Measurements from ENCODE around the gene CHID1. TPM values are rescaled to one million over a fixed set of nuclear protein-coding genes. Genes with fewer than 3 reads are reported as not detected.

The CHID1 gene
- total and polyA plus RNA-seq, 2 of the 8 experiments (the other 6 are each of a cell fraction or from before 2014, with no cell fraction given), result 81.2 to 88.5 TPM

DNA sequence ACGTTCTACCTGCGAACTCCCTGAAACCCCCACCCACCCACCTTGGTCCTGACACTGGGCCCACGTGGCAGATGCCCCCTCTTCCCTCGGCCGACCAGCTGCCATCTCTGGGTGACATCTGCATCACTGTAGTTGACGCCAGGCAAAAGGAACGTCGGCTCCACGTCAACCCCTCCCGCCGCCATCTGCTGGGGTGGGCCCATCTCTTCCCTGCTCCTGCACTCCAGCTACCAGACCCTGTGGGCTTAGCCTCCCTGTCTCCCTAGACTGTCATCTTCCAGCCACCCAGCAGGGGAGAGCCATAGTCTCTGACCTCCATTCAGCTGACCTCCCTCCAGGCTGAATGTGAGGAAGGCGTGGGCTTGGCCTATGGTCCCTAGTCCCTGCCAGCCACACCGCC, 21.4 kb downstream of the CHID1 start:
- Histone ChIP-seq H3K56ac (replicated peaks; ENCODE audit: insufficient read length, low read depth, low read length) (no peak overlapping the region), H2AK5ac (ENCODE audit: low read depth, low read length) (no peak overlapping the region), H2BK15ac (ENCODE audit: low read length) (no peak overlapping the region), H3K4me1 (replicated peaks in 1 of 4; ENCODE audit: control insufficient read depth in 3 of 4, insufficient read depth in 4 of 4, low read length in 3 of 4) (peaks cover 0 to 5% (median 3%) of the 10 kb centered on the region in 4 experiments; a peak in 4 of 7 replicates), H4K20me1 (replicated peaks in 1 of 2; ENCODE audit: control insufficient read depth in 1 of 2, insufficient read depth in 2 of 2, low read length in 2 of 2) (peaks cover 0 to 17% of the 10 kb centered on the region in 2 experiments), H3K36me3 (ENCODE audit: control insufficient read depth in 2 of 4, insufficient read depth in 4 of 4, low read length in 3 of 4) (peaks cover 0 to 12% (median 7%) of the 10 kb centered on the region in 4 experiments; a peak in 3 of 8 replicates), H3K79me2 (ENCODE audit: control insufficient read depth in 1 of 2, insufficient read depth in 2 of 2, low read length in 2 of 2) (no peaks in the 10 kb centered on the region), H4K5ac (ENCODE audit: insufficient read length, low read depth, low read length) (no peak overlapping the region), H2BK5ac (ENCODE audit: low read depth, low read length) (no peak overlapping the region), H3K9ac (replicated peaks in 1 of 4; ENCODE audit: extremely low read depth in 1 of 4, low read depth in 3 of 4, low read length in 3 of 4) (no peak overlapping the region), H3K27me3 (replicated peaks in 1 of 4; ENCODE audit: control insufficient read depth in 3 of 4, extremely low read depth in 1 of 4, insufficient read depth in 3 of 4, low read length in 3 of 4) (no peaks in the 10 kb centered on the region), H2AFZ (ENCODE audit: low read length) (no peak overlapping the region), H3K79me1 (ENCODE audit: low read depth, low read length) (no peaks in the 10 kb centered on the region), H3K27ac (ENCODE audit: low read depth, low read length) (no peak overlapping the region), H3K18ac (ENCODE audit: extremely low read depth, low read length) (no peak overlapping the region), H4K91ac (replicated peaks; ENCODE audit: insufficient read length, low read length) (no peak overlapping the region), H4K8ac (ENCODE audit: extremely low read depth, insufficient read depth, low read length) (no peak overlapping the region), H3K4me3 (ENCODE audit: extremely low read depth in 1 of 4, insufficient read depth in 2 of 4, low read depth in 3 of 4, low read length in 4 of 4) (no peak overlapping the region), H3K14ac (ENCODE audit: insufficient read length) (no peak overlapping the region), H3K4ac (replicated peaks; ENCODE audit: insufficient read length, low read depth, low read length) (no peak overlapping the region), H2BK120ac (replicated peaks; ENCODE audit: low read depth, low read length) (no peak overlapping the region), H2BK12ac (ENCODE audit: low read depth, low read length) (no peak overlapping the region), H3K23me2 (ENCODE audit: low read depth, low read length) (no peaks in the 10 kb centered on the region), H3K9me3 (ENCODE audit: insufficient read depth in 2 of 2, low read depth in 1 of 2, low read length in 1 of 2) (no peaks in the 10 kb centered on the region), H3K23ac (ENCODE audit: insufficient read length) (no peak overlapping the region), H3K4me2 (ENCODE audit: insufficient read depth in 1 of 2, low read depth in 2 of 2, low read length in 2 of 2) (no peak overlapping the region), H2BK20ac (ENCODE audit: low read length) (no peak overlapping the region)
- FAIRE-seq (no peak), DNase-seq (ENCODE audit: low read depth in 1 of 2, low spot score in 2 of 2) (no peak)
- ChIA-PET CTCF (ENCODE audit: partially characterized antibody) (interaction anchor here (0.6 to 4.9 kb wide), 9 partner anchors 9 to 162 kb away, joined by 3 to 25 read pairs (median 5); no protein-coding TSS in a partner anchor), POLR2A (ENCODE audit: partially characterized antibody) (interaction anchor here (1.0 to 2.0 kb wide), 4 partner anchors 16 to 46 kb away, joined by 3 to 5 read pairs (median 4); partner anchors contain the start of genes CHID1 and TSPAN4)
- 94% methylated on average over 12 of the region's 13 CpGs; no CpG with 5 or more reads in 1 of the 2 experiments for WGBS, 2 experiments (ENCODE audit: extremely low coverage in 1 of 2, insufficient coverage in 1 of 2, insufficient read length in 1 of 2, insufficient replicate concordance in 2 of 2, low coverage in 1 of 2, low lambda C conversion rate in 2 of 2, missing lambda C conversion rate in 1 of 2)
- TF ChIP-seq TAF1 (IDR thresholded peaks at IDR 0.05; ENCODE audit: low read depth, low read length) (no peak), SIN3A (conservative IDR thresholded peaks at IDR 0.05 in 1 of 2, IDR thresholded peaks at IDR 0.05 in 1 of 2; ENCODE audit: low read depth in 1 of 2, low read length in 2 of 2) (no peak), RNF2 (IDR thresholded peaks at IDR 0.05; ENCODE audit: borderline replicate concordance, low read depth, low read length, missing control alignments, poor library complexity, severe bottlenecking) (no peak), CHD1 (IDR thresholded peaks at IDR 0.05; ENCODE audit: low read depth, low read length) (no peak), HDAC6 (IDR thresholded peaks at IDR 0.05; ENCODE audit: low read depth, low read length) (no peak), CHD2 (IDR thresholded peaks at IDR 0.05; ENCODE audit: low read length) (no peak), TBP (IDR thresholded peaks at IDR 0.05; ENCODE audit: low read depth, low read length) (no peak), SIRT6 (IDR thresholded peaks at IDR 0.05; ENCODE audit: low read length) (no peak), SRF (IDR thresholded peaks at IDR 0.05; ENCODE audit: low read depth, low read length) (no peak), GABPA (IDR thresholded peaks at IDR 0.05; ENCODE audit: borderline replicate concordance, insufficient read depth, low read length) (no peak), EGR1 (IDR thresholded peaks at IDR 0.05; ENCODE audit: borderline replicate concordance, low read depth, low read length) (no peak), BACH1 (IDR thresholded peaks at IDR 0.05; ENCODE audit: low read length) (no peak)
- TF ChIP-seq, protein P1, sequence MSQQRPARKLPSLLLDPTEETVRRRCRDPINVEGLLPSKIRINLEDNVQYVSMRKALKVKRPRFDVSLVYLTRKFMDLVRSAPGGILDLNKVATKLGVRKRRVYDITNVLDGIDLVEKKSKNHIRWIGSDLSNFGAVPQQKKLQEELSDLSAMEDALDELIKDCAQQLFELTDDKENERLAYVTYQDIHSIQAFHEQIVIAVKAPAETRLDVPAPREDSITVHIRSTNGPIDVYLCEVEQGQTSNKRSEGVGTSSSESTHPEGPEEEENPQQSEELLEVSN (IDR thresholded peaks at IDR 0.05), result no peak
- TF ChIP-seq, protein P2, sequence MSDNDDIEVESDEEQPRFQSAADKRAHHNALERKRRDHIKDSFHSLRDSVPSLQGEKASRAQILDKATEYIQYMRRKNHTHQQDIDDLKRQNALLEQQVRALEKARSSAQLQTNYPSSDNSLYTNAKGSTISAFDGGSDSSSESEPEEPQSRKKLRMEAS (IDR thresholded peaks at IDR 0.05), result no peak
